PC-9 (cell line): ENCODE data around the gene CUTC. TPM values are rescaled to one million over a fixed set of nuclear protein-coding genes. Genes with fewer than 3 reads are reported as not detected.
A peak's percentile ranks its signal among the peaks of the same experiment; 100 is the strongest.

Experiments
- BruUV-seq: library from RNA; stranded (reverse); fragments of 400-500 nt; replicated peaks from 2 replicates; lab custom pipeline; 2021; lab: Mats Ljungman, UMichigan
- CTCF ChIA-PET: fragments of 300-600 bp; sonication (Branson Sonifier 250); formaldehyde crosslinking; loops from one replicate; lab custom pipeline; 2022; ENCODE audit warnings: antibody characterized with exemption; lab: Charles Lee
- POLR2A ChIA-PET: fragments of 300-600 bp; sonication (Branson Sonifier 250); formaldehyde crosslinking; loops from one replicate; lab custom pipeline; 2022; ENCODE audit warnings: antibody characterized with exemption; ENCODE audit not compliant: unreplicated experiment; lab: Charles Lee
- DNase-seq, 2 experiments: peaks; one replicate each; pipeline versions ENCODE4 v3.0.0 to v3.0.0-alpha.2; 2015 to 2022; ENCODE audit warnings: mixed read lengths in 1 of 2
- H2AFZ ChIP-seq: fragments of 200-600 bp; sonication (generic); 2 replicates; pipeline ENCODE4 v1.8.1; 2017; ENCODE audit warnings: antibody characterized with exemption
- H3F3A ChIP-seq: fragments of 200-600 bp; sonication (generic); 2 replicates; pipeline ENCODE4 v1.8.1; 2017; ENCODE audit warnings: antibody characterized with exemption, mild to moderate bottlenecking, low read depth; ENCODE audit not compliant: insufficient read depth
- H3K27ac ChIP-seq: fragments of 200-600 bp; sonication (generic); 2 replicates; pipeline ENCODE4 v1.6.1; 2016; ENCODE audit warnings: mixed run types
- H3K27me3 ChIP-seq: fragments of 200-600 bp; sonication (generic); 2 replicates; pipeline ENCODE4 v1.6.1; 2016; ENCODE audit warnings: low read depth, mixed run types; ENCODE audit not compliant: insufficient read depth
- H3K36me3 ChIP-seq: fragments of 200-600 bp; sonication (generic); 2 replicates; pipeline ENCODE4 v1.6.1; 2016; ENCODE audit warnings: low read depth, mixed run types
- H3K4me1 ChIP-seq: fragments of 200-600 bp; sonication (generic); replicated peaks from 2 replicates; pipeline ENCODE4 v1.6.1; 2016; ENCODE audit warnings: mixed run types; ENCODE audit not compliant: insufficient read depth
- H3K4me2 ChIP-seq: fragments of 200-600 bp; sonication (generic); 2 replicates; pipeline ENCODE4 v1.6.1; 2017; ENCODE audit warnings: mixed run types
- H3K4me3 ChIP-seq: fragments of 200-600 bp; sonication (generic); 2 replicates; pipeline ENCODE4 v1.6.1; 2016; ENCODE audit warnings: mixed run types
- H3K79me2 ChIP-seq: fragments of 200-600 bp; sonication (generic); 2 replicates; pipeline ENCODE4 v1.6.1; 2017; ENCODE audit warnings: low read depth, mixed run types
- H3K9me2 ChIP-seq: fragments of 200-600 bp; sonication (generic); 2 replicates; pipeline ENCODE4 v1.8.1; 2017; ENCODE audit warnings: mild to moderate bottlenecking; ENCODE audit not compliant: insufficient read depth
- H3K9me3 ChIP-seq: fragments of 200-600 bp; sonication (generic); 2 replicates; pipeline ENCODE4 v1.8.1; 2016; ENCODE audit warnings: low read depth; ENCODE audit not compliant: insufficient read depth
- H4K20me1 ChIP-seq: fragments of 200-600 bp; sonication (generic); 2 replicates; pipeline ENCODE4 v1.8.1; 2017; ENCODE audit not compliant: insufficient read depth
- EZH2 ChIP-seq: fragments of 200-600 bp; sonication (generic); IDR thresholded peaks from 2 replicates; pipeline ENCODE4 v1.8.0; 2017; ENCODE audit warnings: antibody characterized with exemption, low read depth
- intact Hi-C: fragments of 100-400 bp; cut with micrococcal nuclease; formaldehyde crosslinking; loops from one replicate; pipeline ENCODE4 v1.10.0; 2022; ENCODE audit not compliant: unreplicated experiment
- total RNA-seq: library from RNA; stranded (reverse); gene quantifications from 2 replicates; pipeline ENCODE4 v1.2.3, GENCODE V29; 2021
- TF ChIP-seq, protein P1 (sequence below): fragments of 200-600 bp; sonication (generic); conservative IDR thresholded peaks from 2 replicates; pipeline ENCODE4 v1.6.1; 2017; ENCODE audit warnings: mixed run types, antibody characterized with exemption, mild to moderate bottlenecking, moderate library complexity

The CUTC gene
- total RNA-seq, 1 experiment from 2014 or later = 7.6 TPM

DNA sequence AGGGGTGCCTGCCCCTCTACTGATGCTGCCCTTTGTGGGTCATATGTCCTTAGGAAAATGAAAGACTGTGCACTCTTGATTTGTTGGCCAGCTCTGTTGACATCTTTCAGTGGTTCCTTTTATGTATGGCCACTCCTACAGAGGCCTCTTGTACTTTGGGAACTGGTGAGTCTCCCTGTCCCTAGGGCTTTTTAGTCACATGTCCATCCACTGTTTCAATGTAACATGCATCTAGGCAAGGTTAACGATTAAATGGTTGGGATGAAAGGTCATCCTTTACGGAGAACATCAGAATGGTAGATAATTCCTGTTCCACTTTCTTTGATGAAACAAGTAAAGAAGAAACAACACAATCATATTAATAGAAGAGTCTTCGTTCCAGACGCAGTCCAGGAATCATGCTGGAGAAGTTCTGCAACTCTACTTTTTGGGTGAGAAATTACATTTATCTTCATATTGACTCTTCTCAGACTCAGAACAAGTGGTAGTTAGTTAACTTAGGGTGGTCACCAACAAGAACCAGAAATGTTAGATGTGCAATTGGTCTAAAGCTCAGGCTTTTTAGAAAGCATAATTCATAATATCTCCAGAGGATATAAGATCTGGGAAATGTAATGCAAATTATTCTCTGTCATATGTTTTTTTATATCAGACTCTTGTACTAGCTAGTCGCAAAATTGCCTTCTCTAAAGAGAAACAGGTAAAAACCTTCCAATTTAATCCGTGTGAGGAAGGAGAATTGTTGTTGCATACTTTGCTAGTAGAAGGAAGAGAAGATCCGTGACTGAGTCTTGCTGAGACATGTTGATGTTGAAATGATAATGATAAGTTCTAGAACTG is 50.6 kb downstream of the CUTC start, which contains the start of gene ABCC2:
ABCC2 (plus strand) TSS at position 194 of the 840 bp plus-strand sequence; CDS start at position 399, 205 bp downstream.
- BruUV-seq = TSS peak; percentile 13
- POLR2A ChIA-PET = interaction anchor here (0.7 kb wide), 1 partner anchor 189 kb away, joined by 6 read pairs; no protein-coding TSS in a partner anchor
- H3K9me3 ChIP-seq = no peaks in the 10 kb centered on the region

GRCh38 chr10:99784016-99784726 is 52.1 kb downstream of the CUTC start:
- Histone ChIP-seq H3K79me2 (peaks cover 77% of the 10 kb centered on the region), H3K4me1 (peaks cover 65% of the 10 kb centered on the region), H3K27ac (peak overlapping the region; percentile 100), H3K27me3 (no peaks in the 10 kb centered on the region), H3K36me3 (peaks cover 21% of the 10 kb centered on the region), H2AFZ (no peak overlapping the region), H4K20me1 (no peaks in the 10 kb centered on the region), H3K9me3 (no peaks in the 10 kb centered on the region), H3F3A (peaks cover 47% of the 10 kb centered on the region), H3K4me3 (peak overlapping the region; percentile 79), H3K9me2 (no peaks in the 10 kb centered on the region), H3K4me2 (peak overlapping the region; percentile 98)
- no peak for TF ChIP-seq EZH2
- TF ChIP-seq, protein P1, sequence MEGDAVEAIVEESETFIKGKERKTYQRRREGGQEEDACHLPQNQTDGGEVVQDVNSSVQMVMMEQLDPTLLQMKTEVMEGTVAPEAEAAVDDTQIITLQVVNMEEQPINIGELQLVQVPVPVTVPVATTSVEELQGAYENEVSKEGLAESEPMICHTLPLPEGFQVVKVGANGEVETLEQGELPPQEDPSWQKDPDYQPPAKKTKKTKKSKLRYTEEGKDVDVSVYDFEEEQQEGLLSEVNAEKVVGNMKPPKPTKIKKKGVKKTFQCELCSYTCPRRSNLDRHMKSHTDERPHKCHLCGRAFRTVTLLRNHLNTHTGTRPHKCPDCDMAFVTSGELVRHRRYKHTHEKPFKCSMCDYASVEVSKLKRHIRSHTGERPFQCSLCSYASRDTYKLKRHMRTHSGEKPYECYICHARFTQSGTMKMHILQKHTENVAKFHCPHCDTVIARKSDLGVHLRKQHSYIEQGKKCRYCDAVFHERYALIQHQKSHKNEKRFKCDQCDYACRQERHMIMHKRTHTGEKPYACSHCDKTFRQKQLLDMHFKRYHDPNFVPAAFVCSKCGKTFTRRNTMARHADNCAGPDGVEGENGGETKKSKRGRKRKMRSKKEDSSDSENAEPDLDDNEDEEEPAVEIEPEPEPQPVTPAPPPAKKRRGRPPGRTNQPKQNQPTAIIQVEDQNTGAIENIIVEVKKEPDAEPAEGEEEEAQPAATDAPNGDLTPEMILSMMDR = no peak
- intact Hi-C loops = loop anchor here (10.0 kb wide), 1 partner anchor 349 kb away; the partner anchor contains the start of gene GOT1
- CTCF ChIA-PET = no interaction called here
- POLR2A ChIA-PET = no interaction called here
- DNase-seq = peak; percentile 27 to 62
- BruUV-seq = TSS peak; percentile 0

More for the DNA sequence above, 50.6 kb downstream of the CUTC start, which contains the start of gene ABCC2:
- peak within 1 kb of the TSS; percentile 100 for H3K27ac ChIP-seq
- peak within 1 kb of the TSS; percentile 79 for H3K4me3 ChIP-seq
- CTCF ChIA-PET = no interaction called here
- peaks cover 15% of the 10 kb centered on the region for H3K36me3 ChIP-seq
- peaks cover 79% of the 10 kb centered on the region for H3K4me1 ChIP-seq
- peaks cover 62% of the 10 kb centered on the region for H3K79me2 ChIP-seq
- H3K27me3 ChIP-seq = no peaks in the 10 kb centered on the region
- H4K20me1 ChIP-seq = no peaks in the 10 kb centered on the region
- intact Hi-C loops = loop anchor here (2.0 to 10.0 kb wide), 2 partner anchors 162 to 348 kb away; partner anchors contain the start of genes GOT1 and SLC25A28
- peak within 1 kb of the TSS; percentile 98 for H3K4me2 ChIP-seq
- no peaks in the 10 kb centered on the region for H3K9me2 ChIP-seq
- peak; percentile 24 to 82 for DNase-seq
- H3F3A ChIP-seq = peaks cover 55% of the 10 kb centered on the region
- TF ChIP-seq, protein P1 = no peak
- no peak within 1 kb of the TSS for H2AFZ ChIP-seq

- TF ChIP-seq EZH2 = no peak
- TF ChIP-seq, protein P1 = no peak
- Histone ChIP-seq H3K4me3 (peak overlapping the region; percentile 79), H3K27ac (peak overlapping the region; percentile 100), H3K27me3 (no peaks in the 10 kb centered on the region), H3K36me3 (peaks cover 21% of the 10 kb centered on the region), H2AFZ (no peak overlapping the region), H3K9me2 (no peaks in the 10 kb centered on the region), H4K20me1 (no peaks in the 10 kb centered on the region), H3K79me2 (peaks cover 84% of the 10 kb centered on the region), H3F3A (peaks cover 42% of the 10 kb centered on the region), H3K4me1 (peaks cover 60% of the 10 kb centered on the region), H3K9me3 (no peaks in the 10 kb centered on the region), H3K4me2 (peak overlapping the region; percentile 98)
- DNase-seq = no peak
- BruUV-seq = TSS peak; percentile 48
- ChIA-PET CTCF (no interaction called here), POLR2A (no interaction called here)
- intact Hi-C loops = loop anchor here (1.0 to 10.0 kb wide), 3 partner anchors 33 to 350 kb away; partner anchors contain the start of genes COX15, CUTC and GOT1
Measured at GRCh38 chr10:99784727-99785441, 52.9 kb downstream of the CUTC start.
